Motor neuron (in vitro differentiated cells): ENCODE data around the gene ITPA. TPM values are rescaled to one million over a fixed set of nuclear protein-coding genes. Genes with fewer than 3 reads are reported as not detected.
A peak's percentile ranks its signal among the peaks of the same experiment; 100 is the strongest.
"Not testable (repeated sequence)": the region's sequence is repeated elsewhere in the genome, so short reads cannot be mapped to it uniquely, and the experiment has no call there.

Experiments
- ATAC-seq, 8 experiments: fragments of 200-7000 bp; cut with Tn5 transposase; replicated peaks in 6 of 8; 2 replicates each; pipeline ENCODE4 v1.8.0; 2021; ENCODE audit warnings: mild to moderate bottlenecking in 8 of 8, moderate library complexity in 8 of 8
- H3K27ac ChIP-seq, 2 donors: fragments of 250-450 bp; sonication (Bioruptor Pico); 2 replicates each; pipeline ENCODE4 v1.9.0; 2021; ENCODE audit warnings: antibody characterized with exemption in 2 of 2, mild to moderate bottlenecking in 2 of 2, moderate library complexity in 1 of 2
- H3K4me1 ChIP-seq, 2 donors: fragments of 250-450 bp; sonication (Bioruptor Pico); replicated peaks in 1 of 2; 2 replicates each; pipeline ENCODE4 v1.6.1; 2021; ENCODE audit warnings: antibody characterized with exemption in 2 of 2, mild to moderate bottlenecking in 2 of 2, moderate library complexity in 1 of 2
- H3K4me3 ChIP-seq, 5 donors: fragments of 250-450 bp; sonication (Bioruptor Pico); 2 replicates each; pipeline ENCODE4 v1.9.0; 2021; ENCODE audit warnings: antibody characterized with exemption in 5 of 5, mild to moderate bottlenecking in 5 of 5, moderate library complexity in 4 of 5
- WGBS, 10 experiments: fragments of 450-650 bp; shearing (Covaris generic); methylation state at CpG; one replicate each; pipeline ENCODE4 v1.0.0; 2022; 5-methylcytosine and 5-hydroxymethylcytosine counted together
- in situ Hi-C, 9 experiments: fragments of 400-800 bp; cut with MboI; loops; one replicate each; pipeline ENCODE4 v1.15.0; 2021; ENCODE audit warnings: low sequenced_read_pairs in 9 of 9, low pct_unique_long_range_greater_than_20kb in 2 of 9; ENCODE audit not compliant: unreplicated experiment in 9 of 9
- total RNA-seq, 8 experiments: library from RNA; unstranded; fragments of 300-600 nt; gene quantifications; 2 replicates each; pipeline versions ENCODE4 v1.2.3 to v1.2.4, GENCODE V29; 2022

The ITPA gene
- total RNA-seq, 8 experiments from 2014 or later, result 27.7 to 84.2 (median 45.5) TPM

DNA sequence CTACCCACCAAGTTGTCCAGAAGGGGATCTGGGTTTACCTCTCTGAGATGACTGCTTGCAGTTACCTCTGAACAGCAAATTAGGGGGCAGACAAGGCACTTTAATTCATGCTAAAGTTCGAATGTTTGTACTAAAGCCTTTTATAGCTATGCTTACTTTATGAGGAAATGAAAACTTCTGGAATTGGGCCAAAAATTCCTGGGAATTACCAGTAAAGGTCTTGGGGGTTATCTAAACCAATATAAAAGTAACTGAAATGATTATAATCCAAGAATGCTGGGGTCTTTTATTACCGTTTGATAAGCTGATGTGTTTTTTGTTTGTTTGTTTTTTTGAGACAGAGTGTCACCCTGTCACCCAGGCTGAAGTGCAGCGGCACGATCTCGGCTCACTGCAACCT lies 28.0 kb upstream of the ITPA start:
- Histone ChIP-seq H3K4me1 (no peaks in the 10 kb centered on the region), H3K4me3 (no peak overlapping the region), H3K27ac (no peak overlapping the region)
- no peak for ATAC-seq
- in situ Hi-C loops, result no loop called here
- WGBS, 10 experiments, result 0 to 100% (median 74%) methylated on average over 1 to 3 of the region's 5 CpGs; no CpG with 5 or more reads in 1 of the 10 experiments

DNA sequence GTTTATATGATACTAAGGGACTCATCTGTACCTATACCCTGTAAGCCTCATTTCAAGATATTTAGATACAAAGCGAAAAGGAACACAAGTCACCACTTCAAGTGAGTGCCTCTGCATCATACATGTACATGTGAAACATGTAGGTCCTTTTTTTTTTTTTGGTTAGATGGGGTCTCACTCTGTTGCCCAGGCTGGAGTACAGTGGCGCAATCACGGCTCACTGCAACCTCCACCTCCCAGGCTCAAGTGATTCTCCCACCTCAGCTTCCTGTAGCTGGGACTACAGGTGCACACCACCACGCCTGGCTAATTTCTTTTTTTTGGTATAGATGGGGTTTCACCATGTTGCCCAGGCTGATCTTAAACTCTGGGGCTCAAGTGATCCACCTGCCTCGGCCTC lies 26.9 kb upstream of the ITPA start:
- H3K27ac ChIP-seq, H3K4me1 ChIP-seq, ATAC-seq, H3K4me3 ChIP-seq, in situ Hi-C loops: not testable (repeated sequence)
- 71 to 100% (median 100%) methylated on average over 1 to 4 of the region's 5 CpGs; no CpG with 5 or more reads in 2 of the 10 experiments for WGBS, 10 experiments

DNA sequence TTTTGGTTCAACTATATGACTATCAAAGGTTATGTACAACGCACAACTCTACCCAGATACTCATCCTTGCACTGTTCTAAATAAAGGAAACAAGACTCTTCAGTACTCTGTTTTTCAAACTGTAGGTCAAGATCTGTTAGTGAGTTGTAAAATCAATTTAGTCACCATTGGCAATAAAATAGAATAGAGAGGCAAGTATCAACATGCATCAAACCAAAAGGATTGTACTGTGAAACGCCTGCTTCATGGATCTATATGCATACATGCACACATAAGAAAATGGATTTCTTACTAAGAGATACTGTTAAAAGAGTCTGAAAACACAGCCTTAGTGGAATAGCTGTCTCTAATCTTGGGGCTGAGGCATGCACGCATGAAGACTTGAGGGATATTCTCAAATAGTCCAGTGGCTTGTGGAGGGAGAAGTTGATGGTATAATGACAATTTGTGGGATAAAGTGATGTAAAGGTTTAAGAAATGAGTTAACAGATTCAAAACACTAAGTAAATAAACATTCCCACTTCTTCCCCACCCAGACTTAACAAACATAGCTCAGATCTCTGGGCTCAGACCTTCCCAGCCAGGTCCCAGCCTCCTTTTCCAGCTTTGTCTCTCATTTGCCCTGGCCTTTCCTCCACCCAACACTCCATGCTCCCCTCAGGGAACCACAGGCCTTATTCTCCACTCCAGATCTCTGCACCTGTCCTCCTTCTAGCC lies 25.2 kb upstream of the ITPA start:
- peak in 2 of 8 experiments; percentile 45 to 62 for ATAC-seq

DNA sequence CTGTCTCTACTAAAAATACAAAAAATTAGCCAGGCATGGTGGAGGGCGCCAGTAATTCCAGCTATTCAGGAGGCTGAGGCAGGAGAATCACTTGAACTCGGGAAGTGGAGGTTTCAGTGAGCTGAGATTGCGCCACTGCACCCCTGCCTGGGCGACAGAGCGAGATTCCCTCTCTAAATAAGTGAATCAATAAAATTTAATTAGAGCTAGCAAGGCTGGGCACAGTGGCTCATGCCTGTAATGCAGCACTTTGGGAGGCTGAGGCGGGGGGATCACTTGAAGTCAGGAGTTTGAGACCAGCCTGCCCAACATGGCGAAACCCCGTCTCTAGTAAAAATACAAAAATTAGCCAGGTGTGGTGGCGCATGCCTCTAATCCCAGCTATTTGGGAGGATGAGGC lies 21.4 kb upstream of the ITPA start:
- H3K4me1 ChIP-seq, H3K27ac ChIP-seq, in situ Hi-C loops, H3K4me3 ChIP-seq, ATAC-seq: not testable (repeated sequence)
- WGBS, 10 experiments, result 90 to 100% (median 96%) methylated on average over 1 to 9 of the region's 9 CpGs; no CpG with 5 or more reads in 1 of the 10 experiments

More for the DNA sequence above, 25.2 kb upstream of the ITPA start:
- 67 to 100% (median 100%) methylated on average over 1 to 3 of the region's 3 CpGs; no CpG with 5 or more reads in 1 of the 10 experiments for WGBS, 10 experiments
- H3K4me1 ChIP-seq, result no peaks in the 10 kb centered on the region
- no peak overlapping the region for H3K4me3 ChIP-seq
- in situ Hi-C loops, result no loop called here
- H3K27ac ChIP-seq, result no peak overlapping the region

DNA sequence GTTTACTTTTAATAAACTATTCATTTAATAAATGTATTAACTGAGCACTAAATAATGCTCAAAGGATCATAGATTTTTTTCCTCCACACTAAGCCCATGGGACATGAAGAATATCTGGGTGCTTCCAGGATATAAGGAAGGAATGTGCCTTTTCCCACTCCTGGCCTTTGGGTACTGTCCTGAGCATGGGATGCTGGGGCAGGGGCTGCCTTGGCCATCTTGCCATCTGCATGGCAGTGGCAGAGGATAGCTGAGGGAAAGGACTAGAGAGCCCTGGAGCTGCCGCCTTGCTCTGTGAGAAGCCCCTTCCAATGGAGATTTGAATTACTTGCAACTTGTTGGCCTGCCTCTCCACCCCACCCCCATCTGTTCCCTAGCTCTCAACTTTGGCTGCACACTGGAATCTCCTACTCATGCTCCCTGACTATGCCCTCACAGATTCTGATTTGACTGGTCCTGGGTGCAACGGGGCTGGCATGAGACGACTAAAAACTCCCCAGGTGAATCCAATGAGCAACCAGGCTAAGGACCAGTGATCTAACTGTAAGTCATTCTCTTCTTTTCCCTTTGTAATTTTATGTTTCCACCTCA lies 20.4 kb upstream of the ITPA start:
- in situ Hi-C loops, result no loop called here
- 90 to 100% (median 98%) methylated on average over 1 to 3 of the region's 3 CpGs; no CpG with 5 or more reads in 6 of the 10 experiments for WGBS, 10 experiments
- ATAC-seq, result no peak
- Histone ChIP-seq H3K4me1 (no peaks in the 10 kb centered on the region), H3K4me3 (no peak overlapping the region), H3K27ac (no peak overlapping the region)

DNA sequence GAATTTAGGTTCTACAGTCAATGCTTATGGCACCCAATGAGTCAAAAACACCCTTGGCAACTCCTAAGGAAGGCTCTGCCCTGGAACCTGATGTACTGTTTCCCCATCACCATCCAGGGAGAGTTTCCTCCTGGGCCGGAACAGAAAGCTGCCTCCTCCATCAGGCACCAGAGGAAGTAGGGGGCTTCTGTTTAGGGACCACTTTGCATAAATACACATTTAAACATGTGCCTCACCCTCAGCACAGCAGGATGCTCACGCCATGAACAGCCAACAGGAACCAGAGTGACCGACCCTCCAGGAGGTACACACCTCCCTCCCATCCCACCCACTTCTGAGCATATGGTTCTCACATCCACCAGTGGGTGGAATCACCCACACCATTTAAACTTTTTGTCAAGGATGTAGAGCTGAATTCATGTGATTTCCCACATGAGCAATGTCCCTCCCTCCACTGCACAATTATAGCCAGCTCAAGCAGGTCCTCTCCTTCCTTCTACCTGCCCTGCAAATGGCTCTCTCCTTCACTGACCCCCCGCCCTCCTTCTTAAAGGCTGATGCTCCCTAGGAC lies 19.7 kb upstream of the ITPA start:
- ATAC-seq, result no peak
- Histone ChIP-seq H3K4me1 (no peaks in the 10 kb centered on the region), H3K4me3 (no peak overlapping the region), H3K27ac (no peak overlapping the region)
- 60 to 100% (median 93%) methylated on average over 1 to 2 of the region's 4 CpGs; no CpG with 5 or more reads in 7 of the 10 experiments for WGBS, 10 experiments
- in situ Hi-C loops, result no loop called here

DNA sequence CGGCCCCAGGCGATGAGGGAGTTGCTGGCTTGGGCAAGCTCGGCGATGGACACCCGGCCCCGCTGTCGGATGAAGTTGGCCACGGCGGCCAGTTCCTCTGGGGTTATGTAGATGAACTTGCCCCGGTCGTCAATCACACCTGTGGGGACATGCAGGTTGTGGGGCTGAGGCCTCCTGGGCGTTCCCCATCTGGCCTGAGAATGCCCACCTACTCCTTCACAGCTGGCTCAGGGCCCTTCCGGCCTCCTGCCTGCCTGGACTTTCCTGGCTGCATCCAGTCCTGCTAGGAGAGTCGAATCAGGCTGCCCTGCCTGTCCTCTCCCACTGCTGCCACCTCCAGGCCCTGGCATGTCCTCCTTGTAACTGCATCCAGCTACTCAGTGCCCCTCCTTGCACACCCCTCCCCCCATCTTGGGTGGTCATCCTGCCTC lies 18.6 kb upstream of the ITPA start:
- 100% methylated on average over 1 of the region's 14 CpGs; no CpG with 5 or more reads in 9 of the 10 experiments for WGBS, 10 experiments
- in situ Hi-C loops, result no loop called here
- Histone ChIP-seq H3K27ac (no peak overlapping the region), H3K4me1 (no peaks in the 10 kb centered on the region), H3K4me3 (no peak overlapping the region)
- ATAC-seq, result peak in 1 of 8 experiments; percentile 15

DNA sequence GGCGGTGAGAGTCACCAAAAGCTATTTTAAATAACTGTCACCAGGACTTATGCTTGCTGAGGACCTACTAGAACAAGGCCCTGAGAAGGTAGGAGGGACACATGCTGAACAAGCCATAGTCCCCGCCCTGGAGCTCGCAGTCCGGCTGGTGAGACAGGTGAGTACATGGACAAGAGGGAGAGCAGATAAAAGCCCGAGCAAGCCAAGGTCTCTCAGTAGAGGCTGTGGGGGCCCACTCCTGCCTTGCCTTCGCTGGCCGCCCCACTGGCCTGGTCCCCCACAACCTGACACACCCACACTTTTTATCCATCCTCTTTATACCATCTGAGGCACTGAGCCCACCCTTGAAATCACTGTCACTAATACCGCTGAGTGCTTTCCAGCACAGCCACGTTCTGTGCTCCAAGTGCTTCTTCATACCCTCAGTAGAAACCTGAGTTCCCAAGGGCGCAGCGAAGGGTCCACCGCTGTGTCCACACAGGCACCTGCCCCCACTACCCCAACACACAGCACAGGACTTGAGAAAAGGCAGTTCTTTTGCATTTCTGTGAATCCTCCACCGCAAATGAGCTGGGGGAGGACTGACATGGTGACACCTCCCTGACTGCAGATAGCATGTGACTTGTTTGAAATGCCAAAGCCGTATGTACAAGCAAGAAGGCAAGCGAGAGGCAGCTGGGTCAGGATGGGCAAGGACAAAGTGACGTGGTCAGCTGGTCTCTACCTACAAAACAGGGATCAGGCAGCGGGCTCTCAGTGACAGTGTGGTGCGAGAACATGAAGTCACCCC lies 16.9 kb upstream of the ITPA start:
- H3K4me3 ChIP-seq, result no peak overlapping the region
- in situ Hi-C loops, result no loop called here
- H3K4me1 ChIP-seq, result no peaks in the 10 kb centered on the region
- H3K27ac ChIP-seq, result no peak overlapping the region
- ATAC-seq, result no peak
- 83 to 100% (median 99%) methylated on average over 1 to 12 of the region's 18 CpGs; no CpG with 5 or more reads in 2 of the 10 experiments for WGBS, 10 experiments

DNA sequence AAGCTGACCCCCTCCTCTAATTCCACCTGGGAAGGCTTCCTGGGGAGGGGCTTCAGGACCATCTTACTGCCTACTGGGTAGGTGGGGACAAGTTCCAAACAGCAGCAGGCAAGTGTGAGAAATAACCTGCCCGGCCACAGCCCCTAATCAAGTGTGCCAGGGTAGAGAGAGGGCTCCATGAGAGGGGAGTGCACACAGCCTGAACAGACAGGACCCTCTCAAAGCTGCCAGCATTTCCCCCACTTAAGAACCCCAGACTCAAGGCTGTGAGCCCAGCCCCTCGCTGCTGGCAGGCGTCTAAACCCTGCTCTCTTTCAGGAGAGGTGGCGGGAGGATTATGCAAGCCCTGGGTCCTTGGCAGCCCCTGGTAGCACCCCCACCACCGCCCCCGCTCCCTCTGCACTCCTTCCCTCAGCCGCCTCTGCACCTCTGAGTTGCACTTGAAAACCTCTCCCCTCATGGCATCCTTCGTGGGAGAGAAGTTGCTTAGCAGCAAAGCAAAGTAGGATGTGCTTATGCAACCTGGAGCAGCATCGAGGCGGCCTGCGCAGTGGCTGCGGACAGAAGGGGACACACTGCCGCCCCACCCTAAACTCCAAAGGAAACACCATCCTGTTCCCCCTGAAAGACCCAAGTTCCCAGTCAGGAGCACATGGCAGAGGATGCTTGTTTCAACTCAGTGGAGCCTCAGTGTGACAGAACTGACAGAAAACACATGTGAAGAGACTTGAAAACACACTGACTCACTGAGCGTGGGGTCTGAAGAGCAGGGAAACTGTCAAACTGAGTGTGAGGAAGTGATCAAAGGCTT lies 15.3 kb upstream of the ITPA start:
- ATAC-seq, result no peak
- 40 to 100% (median 90%) methylated on average over 1 to 3 of the region's 14 CpGs; no CpG with 5 or more reads in 6 of the 10 experiments for WGBS, 10 experiments
- H3K27ac ChIP-seq, result no peak overlapping the region
- in situ Hi-C loops, result no loop called here
- no peaks in the 10 kb centered on the region for H3K4me1 ChIP-seq
- no peak overlapping the region for H3K4me3 ChIP-seq

DNA sequence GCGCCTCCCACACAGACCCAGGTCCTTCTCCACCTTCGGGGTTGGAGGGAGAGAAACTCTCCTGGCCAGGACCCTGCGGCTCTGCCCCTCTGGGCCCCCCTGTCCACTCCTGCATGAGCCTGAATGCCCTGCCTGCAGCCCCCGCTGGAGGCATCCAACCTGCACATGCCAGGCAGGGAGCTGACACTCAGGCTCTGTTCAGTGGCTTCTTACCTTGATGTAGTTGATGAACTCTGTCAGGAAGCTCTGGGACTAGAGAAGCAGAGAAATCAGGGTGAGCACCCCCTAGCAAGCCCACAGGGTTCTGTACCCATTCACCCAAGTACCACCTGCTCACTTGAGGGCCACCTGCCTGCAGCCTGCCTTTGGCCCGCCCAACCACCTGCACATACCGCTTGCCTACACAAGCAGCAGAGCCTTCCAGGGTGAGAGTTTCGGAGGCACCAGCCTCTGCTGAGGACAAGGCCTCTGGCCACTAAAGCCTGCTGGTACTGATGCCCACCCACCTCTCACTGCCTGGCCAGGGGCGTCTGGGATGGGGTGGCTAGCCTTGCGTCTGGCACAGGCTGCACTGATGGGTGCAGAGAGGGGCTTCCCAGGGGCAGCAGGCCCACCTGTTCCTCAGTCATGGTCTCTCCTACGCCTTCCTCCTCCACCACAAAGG lies 14.5 kb upstream of the ITPA start:
- in situ Hi-C loops, result no loop called here
- H3K4me3 ChIP-seq, result no peak overlapping the region
- H3K27ac ChIP-seq, result no peak overlapping the region
- ATAC-seq, result no peak
- no peaks in the 10 kb centered on the region for H3K4me1 ChIP-seq
- 80 to 100% (median 80%) methylated on average over 1 to 3 of the region's 10 CpGs; no CpG with 5 or more reads in 5 of the 10 experiments for WGBS, 10 experiments

DNA sequence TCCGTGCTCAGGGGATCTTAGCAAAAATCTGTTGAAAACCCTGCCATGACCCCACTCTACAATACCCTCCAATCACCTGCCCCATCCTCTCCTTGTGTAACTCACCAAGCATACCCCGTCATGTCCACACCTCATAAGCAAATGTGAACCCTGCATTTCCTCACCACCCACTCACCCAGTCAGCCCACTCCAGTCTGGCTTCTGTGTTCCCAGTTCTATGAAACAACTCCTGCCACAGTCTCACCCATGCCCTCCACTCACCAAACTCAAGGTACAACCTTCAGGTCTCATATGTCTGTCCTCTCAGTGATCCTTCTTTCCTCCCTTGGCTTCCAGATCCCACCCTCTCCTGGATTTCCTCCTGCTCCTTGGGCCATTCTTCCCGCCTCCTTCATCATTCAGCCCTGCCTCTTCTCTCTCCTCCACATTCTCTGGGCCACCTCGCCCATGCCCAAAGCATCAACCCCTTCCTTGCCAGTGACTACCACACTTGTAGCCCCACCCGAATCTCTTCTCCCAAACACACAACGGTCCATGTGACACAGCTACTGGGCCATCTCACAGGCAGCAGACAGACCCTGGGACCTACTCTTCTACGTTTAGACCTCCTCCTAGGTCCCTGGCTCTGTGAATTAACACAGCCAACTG lies 13.6 kb upstream of the ITPA start:
- Histone ChIP-seq H3K4me3 (no peak overlapping the region), H3K4me1 (no peaks in the 10 kb centered on the region), H3K27ac (no peak overlapping the region)
- WGBS, 10 experiments, result 55 to 100% (median 88%) methylated on average over 3 to 7 of the region's 7 CpGs; no CpG with 5 or more reads in 2 of the 10 experiments
- peak in 2 of 8 experiments; percentile 66 to 82 for ATAC-seq
- in situ Hi-C loops, result no loop called here
